Adrenal gland (tissue), 12 donors: ENCODE measurements around the gene CCDC93. TPM values are rescaled to one million over a fixed set of nuclear protein-coding genes. Genes with fewer than 3 reads are reported as not detected.

Source experiments
- DNase-seq, 7 donors: peaks; one replicate each; pipeline ENCODE4 v3.0.0-alpha.2; 2019 to 2020
- H3K27ac ChIP-seq, 5 donors: fragments of 200-600 bp; sonication (generic) in 4 of 5; 1 replicate in 3 of 5; 2 replicates in 2 of 5; pipeline versions ENCODE4 v1.5.1 to v1.8.0; 2016 to 2020; ENCODE audit warnings: mild to moderate bottlenecking in 1 of 5
- H3K27me3 ChIP-seq: fragments of 200-600 bp; 2 replicates; pipeline ENCODE4 v1.8.0; 2021
- H3K36me3 ChIP-seq, 2 donors: fragments of 200-600 bp; replicated peaks in 1 of 2; 1 replicate in 1 of 2; 2 replicates in 1 of 2; pipeline versions ENCODE4 v1.5.1 to v1.8.0; 2018 to 2022
- H3K4me1 ChIP-seq, 2 donors: fragments of 200-600 bp; replicated peaks in 1 of 2; 1 replicate in 1 of 2; 2 replicates in 1 of 2; pipeline versions ENCODE4 v1.5.1 to v1.8.0; 2018 to 2021
- H3K4me3 ChIP-seq, 4 donors: fragments of 200-600 bp; sonication (generic) in 3 of 4; one replicate each; pipeline ENCODE4 v1.5.1; 2016 to 2018
- H3K9me3 ChIP-seq, 3 donors: fragments of 200-600 bp; sonication (generic) in 1 of 3; replicated peaks in 1 of 3; 1 replicate in 2 of 3; 2 replicates in 1 of 3; pipeline versions ENCODE4 v1.5.1 to v1.8.0; 2016 to 2021
- CTCF ChIP-seq, 6 experiments: fragments of 450-650 bp in 4 of 6; fragments of 200-600 bp in 2 of 6; sonication (generic) in 1 of 6; IDR thresholded peaks; 1 replicate in 5 of 6; 2 replicates in 1 of 6; pipeline versions ENCODE4 v1.5.1 to v1.8.0; 2016 to 2021; ENCODE audit warnings: antibody characterized with exemption in 6 of 6, mild to moderate bottlenecking in 2 of 6, moderate library complexity in 1 of 6
- POLR2A ChIP-seq, 2 donors: fragments of 450-650 bp; IDR thresholded peaks; one replicate each; pipeline ENCODE4 v1.6.1; 2017; ENCODE audit warnings: antibody characterized with exemption in 2 of 2, mild to moderate bottlenecking in 2 of 2, moderate library complexity in 1 of 2
- WGBS, 4 donors: extraction: QIAGEN DNeasy Blood & Tissue Kit in 2 of 4; methylation state at CpG; one replicate each; pipeline versions ENCODE4 v1.1.5 to v1.1.7; 2013 to 2017; 5-methylcytosine and 5-hydroxymethylcytosine counted together
- intact Hi-C, 2 donors: fragments of 100-400 bp; cut with DNase I; formaldehyde crosslinking; loops; one replicate each; pipeline versions ENCODE4 v1.14.1 to v1.15.0; 2022 to 2023
- polyA plus RNA-seq, 3 donors: library from polyadenylated mRNA; stranded (reverse); fragments of 200-250 nt in 2 of 3; fragments of 350-450 nt in 1 of 3; fragmentation: Illumina TruSeq in 1 of 3; extraction: RNeasy Lipid Tissue Mini Kit (QIAGEN cat#74804) in 1 of 3; gene quantifications; one replicate each; pipeline ENCODE4 v1.2.3, GENCODE V29; 2013 to 2014
- total RNA-seq, 9 donors: library from RNA; depleted of rRNA in 4 of 9; stranded (reverse); fragments of >200 nt in 4 of 9; fragments of 120-200 nt in 1 of 9; fragmentation: NEBNext Ultra II Directional in 1 of 9; extraction: Animal tissue kit (Norgen Biotek cat#: 25700) in 1 of 9; gene quantifications; one replicate each; pipeline versions ENCODE4 v1.1.0 to v1.2.4, GENCODE V29; 2013 to 2023
- donor health status: healthy with polysubstance abuse.
- donor health status: Bipolar disorder and iron deficiency.
- donor health status: DM: yes; HTN: yes; CAD: no.
- donor health status: DM: no; HTN: no; CAD: no.
- donor health status: DM: no; HTN: no; CAD: no.
- donor health status: DM: yes; HTN: yes; CAD: no.

The CCDC93 gene
- total and polyA plus RNA-seq, 12 donors, result 10.9 to 50.6 (median 33.8) TPM

- Histone ChIP-seq H3K4me1 (peaks cover 0 to 7% of the 10 kb centered on the region in 2 donors), H3K36me3 (peaks cover 0 to 51% of the 10 kb centered on the region in 2 donors), H3K27me3 (no peaks in the 10 kb centered on the region), H3K4me3 (no peak overlapping the region), H3K27ac (no peak overlapping the region), H3K9me3 (no peaks in the 10 kb centered on the region)
- 88 to 94% (median 92%) methylated on average over 15 to 19 of the region's 19 CpGs for WGBS, 4 donors
- TF ChIP-seq POLR2A (IDR thresholded peaks at IDR 0.05), result no peak
- no peak for TF ChIP-seq CTCF (IDR thresholded peaks at IDR 0.05)
- no peak for DNase-seq
- intact Hi-C loops, result no loop called here
These were observed 96.5 kb downstream of the CCDC93 start for GRCh38 chr2:117917223-117917917.

- Histone ChIP-seq H3K9me3 (no peaks in the 10 kb centered on the region), H3K36me3 (no peaks in the 10 kb centered on the region), H3K27ac (no peak overlapping the region), H3K4me3 (no peak overlapping the region), H3K4me1 (no peaks in the 10 kb centered on the region), H3K27me3 (no peaks in the 10 kb centered on the region)
- WGBS, 4 donors, result 85 to 91% (median 91%) methylated on average over 7 of the region's 7 CpGs
- no peak for DNase-seq
- TF ChIP-seq POLR2A (IDR thresholded peaks at IDR 0.05), result no peak
- TF ChIP-seq CTCF (IDR thresholded peaks at IDR 0.05), result no peak
- intact Hi-C loops, result no loop called here
These were observed 110.9 kb downstream of the CCDC93 start for GRCh38 chr2:117902933-117903332.

- Histone ChIP-seq H3K27me3 (no peaks in the 10 kb centered on the region), H3K27ac (no peak overlapping the region), H3K9me3 (no peaks in the 10 kb centered on the region), H3K4me3 (no peak overlapping the region), H3K4me1 (no peaks in the 10 kb centered on the region), H3K36me3 (no peaks in the 10 kb centered on the region)
- DNase-seq, result no peak
- intact Hi-C loops, result no loop called here
- TF ChIP-seq POLR2A (IDR thresholded peaks at IDR 0.05) (no peak), CTCF (IDR thresholded peaks at IDR 0.05) (no peak)
- 79 to 92% (median 84%) methylated on average over 1 of the region's 1 CpG for WGBS, 4 donors
These were observed 125.0 kb downstream of the CCDC93 start for GRCh38 chr2:117888897-117889296.

- TF ChIP-seq POLR2A (IDR thresholded peaks at IDR 0.05), result no peak
- no peak for TF ChIP-seq CTCF (IDR thresholded peaks at IDR 0.05)
- DNase-seq, result no peak
- Histone ChIP-seq H3K4me1 (no peaks in the 10 kb centered on the region), H3K36me3 (no peaks in the 10 kb centered on the region), H3K27ac (no peak overlapping the region), H3K27me3 (no peaks in the 10 kb centered on the region), H3K4me3 (no peak overlapping the region), H3K9me3 (no peaks in the 10 kb centered on the region)
- 47 to 58% (median 53%) methylated on average over 2 of the region's 2 CpGs for WGBS, 4 donors
- intact Hi-C loops, result no loop called here
These were observed 128.6 kb downstream of the CCDC93 start for GRCh38 chr2:117885308-117885707.
